Sigmoid colon (tissue), 7 donors: Measurements from ENCODE around the gene PLD1. TPM values are rescaled to one million over a fixed set of nuclear protein-coding genes. Genes with fewer than 3 reads are reported as not detected.

ENCODE experiments used
- DNase-seq: peaks from one replicate; pipeline ENCODE4 v3.0.0-alpha.2; 2019
- H3K27ac ChIP-seq, 4 donors: fragments of 200-600 bp; sonication (generic); one replicate each; pipeline ENCODE4 v1.5.1; 2016 to 2019; ENCODE audit warnings: mild to moderate bottlenecking in 1 of 4
- H3K27me3 ChIP-seq, 3 donors: fragments of 200-600 bp; sonication (generic); one replicate each; pipeline ENCODE4 v1.5.1; 2019; ENCODE audit warnings: mild to moderate bottlenecking in 1 of 3
- H3K36me3 ChIP-seq, 4 donors: fragments of 200-600 bp; sonication (generic); one replicate each; pipeline ENCODE4 v1.5.1; 2016 to 2019
- H3K4me1 ChIP-seq, 4 donors: fragments of 200-600 bp; sonication (generic); one replicate each; pipeline ENCODE4 v1.5.1; 2017 to 2019
- H3K4me3 ChIP-seq, 4 donors: fragments of 200-600 bp; sonication (generic); one replicate each; pipeline ENCODE4 v1.5.1; 2017 to 2019; ENCODE audit warnings: mild to moderate bottlenecking in 2 of 4, moderate library complexity in 1 of 4
- H3K9me3 ChIP-seq, 4 donors: fragments of 200-600 bp in 3 of 4; sonication (generic) in 3 of 4; one replicate each; pipeline versions ENCODE4 v1.5.1 to v1.6.1; 2013 to 2019
- CTCF ChIP-seq, 4 experiments: fragments of 450-650 bp in 3 of 4; fragments of 200-600 bp in 1 of 4; IDR thresholded peaks; one replicate each; pipeline ENCODE4 v1.5.1; 2016 to 2019; ENCODE audit warnings: antibody characterized with exemption in 4 of 4, mild to moderate bottlenecking in 3 of 4, moderate library complexity in 2 of 4
- EP300 ChIP-seq, 4 donors: sonication (generic); formaldehyde crosslinking; IDR thresholded peaks; one replicate each; pipeline ENCODE4 v1.6.1; 2017; ENCODE audit warnings: antibody characterized with exemption in 4 of 4
- POLR2A ChIP-seq, 2 donors: fragments of 450-650 bp; IDR thresholded peaks; one replicate each; pipeline ENCODE4 v1.6.1; 2016; ENCODE audit warnings: antibody characterized with exemption in 2 of 2, mild to moderate bottlenecking in 2 of 2, moderate library complexity in 2 of 2
- POLR2AphosphoS5 ChIP-seq, 4 donors: sonication (generic); formaldehyde crosslinking; IDR thresholded peaks; one replicate each; pipeline ENCODE4 v1.6.1; 2017; ENCODE audit warnings: antibody characterized with exemption in 4 of 4
- WGBS, 2 donors: extraction: QIAGEN DNeasy Blood & Tissue Kit; methylation state at CpG; one replicate each; pipeline ENCODE4 v1.1.7; 2013; 5-methylcytosine and 5-hydroxymethylcytosine counted together
- intact Hi-C: fragments of 100-400 bp; cut with DNase I; formaldehyde crosslinking; loops from one replicate; pipeline ENCODE4 v1.15.1; 2023
- polyA plus RNA-seq, 3 donors: library from polyadenylated mRNA; stranded (reverse); fragments of 200-250 nt; gene quantifications; one replicate each; pipeline ENCODE4 v1.2.3, GENCODE V29; 2013
- total RNA-seq, 4 donors: library from RNA; depleted of rRNA; stranded (reverse); fragments of >200 nt; gene quantifications; one replicate each; pipeline ENCODE4 v1.1.0, GENCODE V29; 2016
- donor health status: healthy with polysubstance abuse.
- donor health status: Bipolar disorder and iron deficiency.
- donor health status: healthy.

The PLD1 gene
- total and polyA plus RNA-seq, 7 donors = 8.6 to 24.3 (median 12.2) TPM

DNA sequence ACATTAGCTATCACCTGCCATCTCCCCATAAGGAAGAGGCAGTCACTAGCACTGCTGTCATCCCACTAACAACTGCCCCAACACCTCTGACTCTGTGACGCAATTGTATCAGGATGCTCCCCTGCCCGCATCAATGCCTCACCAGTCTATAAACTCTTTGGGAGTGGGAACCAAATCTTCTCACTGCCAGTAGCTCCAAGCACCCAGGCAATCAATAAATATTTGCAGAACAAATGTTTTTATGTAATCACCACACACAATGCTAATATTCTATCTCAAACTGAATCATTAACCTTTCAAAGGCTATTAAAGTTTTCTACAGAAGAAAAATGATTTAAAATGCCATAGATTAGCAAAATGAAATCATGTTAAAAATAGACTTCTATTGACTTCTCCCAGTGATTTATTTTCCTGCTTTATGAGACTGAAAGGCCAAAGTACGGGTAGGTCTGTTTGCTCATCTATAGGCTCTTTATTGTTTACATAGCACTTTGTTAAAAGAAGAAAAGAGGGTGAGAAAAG lies 131.3 kb downstream of the PLD1 start:
- TF ChIP-seq POLR2AphosphoS5 (IDR thresholded peaks at IDR 0.05) (no peak), POLR2A (IDR thresholded peaks at IDR 0.05) (no peak), CTCF (IDR thresholded peaks at IDR 0.05) (no peak), EP300 (IDR thresholded peaks at IDR 0.05) (no peak)
- Histone ChIP-seq H3K27me3 (no peaks in the 10 kb centered on the region), H3K4me3 (no peak overlapping the region), H3K9me3 (no peaks in the 10 kb centered on the region), H3K27ac (no peak overlapping the region), H3K36me3 (no peaks in the 10 kb centered on the region), H3K4me1 (no peaks in the 10 kb centered on the region)
- intact Hi-C loops = no loop called here
- DNase-seq = no peak
- 17 to 65% methylated on average over 3 of the region's 3 CpGs for WGBS, 2 donors

DNA sequence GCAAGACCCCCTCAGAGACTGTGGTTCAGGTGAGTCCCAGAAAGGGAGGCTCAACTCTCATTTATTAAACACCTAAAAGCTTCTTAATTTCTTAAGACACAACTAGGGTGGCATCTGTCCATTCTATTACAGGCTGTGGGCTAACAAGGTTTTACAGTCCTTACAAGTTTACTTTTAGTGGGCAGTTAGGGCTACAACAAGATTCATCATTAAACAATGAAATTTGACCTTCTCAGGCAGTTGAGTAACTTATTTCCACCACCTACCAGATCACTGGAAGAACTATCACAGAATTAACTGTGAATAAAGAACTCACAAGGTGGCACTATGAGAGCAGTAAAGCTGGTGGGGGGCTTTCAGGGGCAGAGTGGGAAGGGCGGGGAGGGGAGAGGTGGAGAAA lies 132.6 kb downstream of the PLD1 start:
- no peaks in the 10 kb centered on the region for H3K9me3 ChIP-seq
- WGBS, 2 donors = 77 to 89% methylated on average over 1 of the region's 1 CpG
- H3K4me3 ChIP-seq = no peak overlapping the region
- H3K27ac ChIP-seq = no peak overlapping the region
- no peaks in the 10 kb centered on the region for H3K36me3 ChIP-seq
- no peak for DNase-seq
- intact Hi-C loops = no loop called here
- H3K4me1 ChIP-seq = no peaks in the 10 kb centered on the region
- TF ChIP-seq POLR2A (IDR thresholded peaks at IDR 0.05) (no peak), CTCF (IDR thresholded peaks at IDR 0.05) (no peak), POLR2AphosphoS5 (IDR thresholded peaks at IDR 0.05) (no peak), EP300 (IDR thresholded peaks at IDR 0.05) (no peak)
- H3K27me3 ChIP-seq = no peaks in the 10 kb centered on the region

GRCh38 chr3:171676601-171677175 lies 133.6 kb downstream of the PLD1 start:
- TF ChIP-seq EP300 (IDR thresholded peaks at IDR 0.05) (no peak), CTCF (IDR thresholded peaks at IDR 0.05) (no peak), POLR2A (IDR thresholded peaks at IDR 0.05) (no peak), POLR2AphosphoS5 (IDR thresholded peaks at IDR 0.05) (no peak)
- no peak for DNase-seq
- 13 to 66% methylated on average over 10 of the region's 10 CpGs for WGBS, 2 donors
- Histone ChIP-seq H3K36me3 (no peaks in the 10 kb centered on the region), H3K4me3 (no peak overlapping the region), H3K9me3 (no peaks in the 10 kb centered on the region), H3K27me3 (no peaks in the 10 kb centered on the region), H3K4me1 (no peaks in the 10 kb centered on the region), H3K27ac (no peak overlapping the region)
- intact Hi-C loops = no loop called here

DNA sequence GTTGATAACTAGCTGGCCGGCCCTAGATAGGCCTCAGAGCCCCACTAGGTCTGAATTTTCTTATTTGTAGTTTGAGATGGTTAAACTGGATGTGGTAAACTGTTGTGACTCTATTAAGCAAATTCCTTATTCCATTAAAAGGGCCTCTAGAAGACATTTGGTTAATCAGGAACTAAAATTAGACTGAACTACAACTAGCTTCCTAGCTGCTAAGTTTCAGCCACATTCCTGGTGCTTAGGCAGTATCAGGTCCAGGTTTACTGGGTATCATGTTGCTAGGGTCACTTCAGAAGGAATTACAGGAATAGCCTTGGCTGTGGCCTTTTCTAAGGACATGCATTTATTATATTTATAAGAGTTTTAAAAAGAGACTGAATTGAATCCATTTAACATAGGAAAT lies 136.3 kb downstream of the PLD1 start:
- H3K27me3 ChIP-seq = no peaks in the 10 kb centered on the region
- intact Hi-C loops = no loop called here
- no peak for TF ChIP-seq POLR2A (IDR thresholded peaks at IDR 0.05)
- no peak for TF ChIP-seq EP300 (IDR thresholded peaks at IDR 0.05)
- H3K4me3 ChIP-seq = no peak overlapping the region
- no peaks in the 10 kb centered on the region for H3K36me3 ChIP-seq
- DNase-seq = no peak
- H3K27ac ChIP-seq = no peak overlapping the region
- 95 to 99% methylated on average over 1 of the region's 1 CpG for whole genome bisulfite sequencing, 2 donors
- no peaks in the 10 kb centered on the region for H3K4me1 ChIP-seq
- H3K9me3 ChIP-seq = no peaks in the 10 kb centered on the region

GRCh38 chr3:171672538-171672937 lies 137.7 kb downstream of the PLD1 start:
- TF ChIP-seq POLR2AphosphoS5 (IDR thresholded peaks at IDR 0.05) (no peak), CTCF (IDR thresholded peaks at IDR 0.05) (no peak), POLR2A (IDR thresholded peaks at IDR 0.05) (no peak), EP300 (IDR thresholded peaks at IDR 0.05) (no peak)
- WGBS, 2 donors = 94 to 97% methylated on average over 5 of the region's 5 CpGs
- no peaks in the 10 kb centered on the region for H3K36me3 ChIP-seq
- no peak for DNase-seq
- no peak overlapping the region for H3K4me3 ChIP-seq
- intact Hi-C loops = no loop called here
- no peak overlapping the region for H3K27ac ChIP-seq
- no peaks in the 10 kb centered on the region for H3K4me1 ChIP-seq
- no peaks in the 10 kb centered on the region for H3K27me3 ChIP-seq
- no peaks in the 10 kb centered on the region for H3K9me3 ChIP-seq
